UCSD-AML1 (cell line): ENCODE data around the gene WNT5A.

Experiments used
- DNase-seq: peaks from one replicate; lab custom pipeline; 2025; ENCODE audit not compliant: unreplicated experiment; lab: John Stamatoyannopoulos, UW

WNT5A gene

GRCh38 chr3:55452886-55453285, 34.2 kb downstream of the WNT5A start:
- DNase-seq = no peak

GRCh38 chr3:55449527-55449926, 37.6 kb downstream of the WNT5A start:
- DNase-seq = no peak

GRCh38 chr3:55446850-55447249, 40.3 kb downstream of the WNT5A start:
- DNase-seq = no peak

GRCh38 chr3:55445551-55445950, 41.6 kb downstream of the WNT5A start:
- no peak for DNase-seq

- DNase-seq = no peak
Observed at GRCh38 chr3:55443346-55443745, 43.8 kb downstream of the WNT5A start.

GRCh38 chr3:55442861-55443260, 44.2 kb downstream of the WNT5A start:
- DNase-seq = no peak

- no peak for DNase-seq
Observed at GRCh38 chr3:55441499-55441898, 45.6 kb downstream of the WNT5A start.

GRCh38 chr3:55440104-55440708, 46.9 kb downstream of the WNT5A start:
- no peak for DNase-seq

GRCh38 chr3:55439657-55440056, 47.4 kb downstream of the WNT5A start:
- no peak for DNase-seq

- no peak for DNase-seq
Observed at GRCh38 chr3:55436644-55437043, 50.5 kb downstream of the WNT5A start.

- DNase-seq = no peak
Observed at GRCh38 chr3:55435491-55435890, 51.6 kb downstream of the WNT5A start.

GRCh38 chr3:55434789-55435188, 52.3 kb downstream of the WNT5A start:
- no peak for DNase-seq

- DNase-seq = no peak
Observed at GRCh38 chr3:55431041-55431440, 56.1 kb downstream of the WNT5A start.

- DNase-seq = no peak
Observed at GRCh38 chr3:55427739-55428138, 59.4 kb downstream of the WNT5A start.

GRCh38 chr3:55426486-55426885, 60.6 kb downstream of the WNT5A start:
- DNase-seq = no peak

- DNase-seq = no peak
Observed at GRCh38 chr3:55423782-55424181, 63.3 kb downstream of the WNT5A start.

GRCh38 chr3:55417211-55417610, 69.9 kb downstream of the WNT5A start:
- no peak for DNase-seq

- DNase-seq = no peak
Observed at GRCh38 chr3:55416331-55416821, 70.7 kb downstream of the WNT5A start.
